Endothelial cell of umbilical vein (primary cell): ENCODE measurements around the gene ZNF507.

ENCODE experiments used
- EZH2 ChIP-seq: IDR thresholded peaks from 2 replicates; pipeline ENCODE4 v1.6.1; 2012; ENCODE audit warnings: borderline replicate concordance, low read depth, mild to moderate bottlenecking, moderate library complexity, low read length, inconsistent platforms; ENCODE audit not compliant: severe bottlenecking
- FOS ChIP-seq: IDR thresholded peaks from 2 replicates; pipeline ENCODE4 v1.6.1; 2011; ENCODE audit warnings: mild to moderate bottlenecking, low read length, moderate library complexity, borderline replicate concordance; ENCODE audit not compliant: insufficient read depth
- JUN ChIP-seq: IDR thresholded peaks from 2 replicates; pipeline ENCODE4 v1.6.1; 2011; ENCODE audit warnings: borderline replicate concordance, low read depth; ENCODE audit not compliant: insufficient read length, insufficient read depth
- MYC ChIP-seq: IDR thresholded peaks from one replicate; pipeline ENCODE4 v1.6.1; 2011; ENCODE audit warnings: mild to moderate bottlenecking, low read depth, low read length
- POLR2A ChIP-seq: IDR thresholded peaks from 2 replicates; pipeline ENCODE4 v1.6.1; 2012; ENCODE audit warnings: low read depth, mild to moderate bottlenecking, control low read depth, low read length
- POLR2AphosphoS5 ChIP-seq: IDR thresholded peaks from 2 replicates; pipeline ENCODE4 v1.6.1; 2012; ENCODE audit warnings: low read depth, mild to moderate bottlenecking, control low read depth, low read length, moderate library complexity; ENCODE audit not compliant: insufficient read depth
- TF ChIP-seq, protein P1 (sequence below), 2 donors: IDR thresholded peaks; 1 replicate in 1 of 2; 2 replicates in 1 of 2; pipeline ENCODE4 v1.5.1; 2011; ENCODE audit warnings: low read length in 2 of 2, mild to moderate bottlenecking in 2 of 2, moderate library complexity in 2 of 2, control low read depth in 1 of 2, inconsistent platforms in 1 of 2, low read depth in 1 of 2; ENCODE audit not compliant: insufficient read depth in 1 of 2; ENCODE audit errors: extremely low read depth in 1 of 2
- TF ChIP-seq, protein P2 (sequence below): IDR thresholded peaks from 2 replicates; pipeline ENCODE4 v1.6.1; 2011; ENCODE audit not compliant: insufficient read depth, insufficient read length

DNA sequence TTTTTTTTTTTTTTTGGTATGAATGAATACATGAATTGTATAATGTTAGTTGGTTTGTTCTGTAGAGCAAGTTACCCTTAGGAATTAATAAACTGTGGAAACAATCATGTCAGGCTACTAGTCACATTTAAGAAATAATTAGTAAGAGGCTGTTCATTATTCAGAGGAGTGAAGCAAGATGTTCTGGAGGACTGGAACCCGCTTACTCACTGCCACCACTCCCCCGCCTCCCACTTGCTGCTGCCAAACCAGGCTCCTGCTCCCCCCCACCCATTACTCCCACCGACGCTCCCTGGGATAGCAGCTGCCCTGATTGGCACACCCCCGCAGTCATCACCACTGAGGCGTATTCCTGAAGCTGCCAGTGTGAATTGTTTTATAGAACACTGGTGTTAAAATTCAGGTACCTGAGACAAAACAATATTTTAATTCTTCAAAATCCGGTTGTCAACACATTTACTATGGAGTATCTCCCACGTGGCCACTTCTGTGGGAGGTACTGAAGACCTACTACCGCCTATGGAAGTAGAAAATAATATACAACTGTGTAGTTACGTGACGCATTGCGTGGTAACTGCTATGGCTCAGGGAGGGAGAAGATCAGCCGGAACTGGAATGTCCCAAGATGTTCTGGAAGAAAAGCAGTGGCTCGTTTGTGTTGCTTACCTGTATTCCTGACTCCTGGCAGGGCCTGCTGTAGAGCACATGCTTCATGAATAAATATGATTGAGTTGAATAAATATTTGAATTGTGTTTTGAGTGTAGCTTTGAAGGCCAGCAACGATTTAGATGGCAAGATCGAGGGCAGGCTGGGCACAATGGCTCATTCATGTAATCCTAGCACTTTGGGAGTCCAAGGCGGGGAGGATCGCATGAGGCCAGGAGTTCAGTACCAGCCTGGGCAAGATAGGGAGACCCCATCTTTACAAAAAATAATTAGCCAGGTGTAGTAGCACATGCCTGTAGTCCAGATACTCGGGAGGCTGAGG lies 61.9 kb downstream of the ZNF507 start:
- TF ChIP-seq FOS (no peak), POLR2A (no peak), EZH2 (no peak), MYC (no peak), POLR2AphosphoS5 (no peak), JUN (no peak)
- TF ChIP-seq, protein P1, sequence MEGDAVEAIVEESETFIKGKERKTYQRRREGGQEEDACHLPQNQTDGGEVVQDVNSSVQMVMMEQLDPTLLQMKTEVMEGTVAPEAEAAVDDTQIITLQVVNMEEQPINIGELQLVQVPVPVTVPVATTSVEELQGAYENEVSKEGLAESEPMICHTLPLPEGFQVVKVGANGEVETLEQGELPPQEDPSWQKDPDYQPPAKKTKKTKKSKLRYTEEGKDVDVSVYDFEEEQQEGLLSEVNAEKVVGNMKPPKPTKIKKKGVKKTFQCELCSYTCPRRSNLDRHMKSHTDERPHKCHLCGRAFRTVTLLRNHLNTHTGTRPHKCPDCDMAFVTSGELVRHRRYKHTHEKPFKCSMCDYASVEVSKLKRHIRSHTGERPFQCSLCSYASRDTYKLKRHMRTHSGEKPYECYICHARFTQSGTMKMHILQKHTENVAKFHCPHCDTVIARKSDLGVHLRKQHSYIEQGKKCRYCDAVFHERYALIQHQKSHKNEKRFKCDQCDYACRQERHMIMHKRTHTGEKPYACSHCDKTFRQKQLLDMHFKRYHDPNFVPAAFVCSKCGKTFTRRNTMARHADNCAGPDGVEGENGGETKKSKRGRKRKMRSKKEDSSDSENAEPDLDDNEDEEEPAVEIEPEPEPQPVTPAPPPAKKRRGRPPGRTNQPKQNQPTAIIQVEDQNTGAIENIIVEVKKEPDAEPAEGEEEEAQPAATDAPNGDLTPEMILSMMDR (IDR thresholded peaks at IDR 0.05; ENCODE audit: extremely low read depth in 1 of 2, insufficient read depth in 1 of 2, low read depth in 1 of 2, low read length in 2 of 2), result no peak
- TF ChIP-seq, protein P2, sequence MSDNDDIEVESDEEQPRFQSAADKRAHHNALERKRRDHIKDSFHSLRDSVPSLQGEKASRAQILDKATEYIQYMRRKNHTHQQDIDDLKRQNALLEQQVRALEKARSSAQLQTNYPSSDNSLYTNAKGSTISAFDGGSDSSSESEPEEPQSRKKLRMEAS, result no peak
